Aortic smooth muscle cell (primary cell): ENCODE measurements around the gene TECPR2. TPM values are rescaled to one million over a fixed set of nuclear protein-coding genes. Genes with fewer than 3 reads are reported as not detected.

Experiments
- total RNA-seq: library from RNA; depleted of rRNA; stranded (reverse); fragments of >200 nt; gene quantifications from 2 replicates; pipeline ENCODE4 v1.2.3, GENCODE V29; 2014

The TECPR2 gene
- 9.1 and 12.4 TPM in 2 replicates for total RNA-seq

GRCh38 chr14:102362545-102363181 lies at the start of gene TECPR2, which contains the start of gene CINP:
TSS of gene TECPR2 (plus strand) at chr14:102362941. CDS start at chr14:102376722, 13,781 bp downstream.
TSS of gene CINP (minus strand) at chr14:102362890. CDS start at chr14:102362851, 39 bp downstream.

GRCh38 chr14:102319351-102320032 lies 43.2 kb upstream of the TECPR2 start, which contains the start of gene ZNF839:
TSS of gene ZNF839 (plus strand) at chr14:102319746. CDS start at chr14:102319766, 20 bp downstream.

DNA sequence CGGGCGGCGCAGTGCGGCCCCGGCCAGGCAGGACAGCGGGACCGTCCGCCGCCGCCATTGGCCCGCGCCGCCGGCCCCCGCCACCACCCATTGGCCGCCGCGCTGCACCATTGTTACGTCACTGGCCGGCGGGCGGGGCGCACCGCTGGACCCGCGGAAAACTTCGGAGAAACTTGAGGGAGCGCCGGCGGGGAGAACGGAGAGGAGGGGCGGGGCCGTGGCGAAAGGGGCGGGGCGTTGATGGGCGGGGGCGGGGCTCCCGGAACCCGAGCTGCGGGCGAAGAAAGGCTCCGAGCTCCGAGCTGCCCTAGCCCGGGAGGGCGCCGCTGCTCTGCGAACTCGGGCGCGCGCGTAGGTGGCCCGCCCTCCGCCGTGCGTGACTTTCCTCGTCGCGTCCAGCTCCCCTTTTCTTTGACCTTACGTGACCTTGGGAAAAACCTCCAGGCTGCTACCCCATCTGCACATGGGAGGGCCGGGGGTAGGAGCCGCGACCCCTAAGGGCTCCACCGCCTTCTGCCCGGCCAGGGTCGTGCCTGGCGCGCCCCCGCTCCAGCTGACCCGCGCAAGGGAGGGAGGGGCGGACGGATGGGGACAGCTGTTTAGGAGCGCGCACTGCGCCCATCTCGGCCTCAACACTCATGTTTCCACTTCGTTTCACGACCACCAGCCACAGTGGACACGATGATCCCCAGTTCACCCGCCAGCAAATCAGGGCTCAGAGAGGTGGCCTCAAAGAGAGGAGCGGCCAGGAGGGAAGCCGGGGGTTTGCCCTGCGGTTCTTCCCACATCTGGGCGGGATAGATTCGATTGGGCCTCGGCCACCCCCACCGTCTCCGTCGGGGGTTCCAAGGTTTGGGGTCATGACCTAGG lies 147.2 kb downstream of the TECPR2 start, which contains the start of gene ANKRD9:
Gene ANKRD9, minus strand, starts transcription at position 31 of the 870 bp plus-strand sequence. CDS start 1,887 bp downstream, outside the sequence.

Other genes starting within 250 kb of the TECPR2 start
- 14.6 and 17.0 TPM in 2 replicates for gene WDR20, start 223.0 kb upstream of the TECPR2 start, total RNA-seq
- 7.0 and 7.6 TPM in 2 replicates for gene MOK, start 57.8 kb upstream of the TECPR2 start, total RNA-seq
- 7.9 and 8.6 TPM in 2 replicates for gene ZNF839, start 43.2 kb upstream of the TECPR2 start, total RNA-seq
- 51.0 and 55.3 TPM in 2 replicates for gene CINP, start 51 bp upstream of the TECPR2 start, total RNA-seq
- gene ANKRD9, start 146.8 kb downstream of the TECPR2 start, total RNA-seq: 12.9 and 19.8 TPM in 2 replicates
- gene RCOR1, start 229.7 kb downstream of the TECPR2 start, total RNA-seq: 5.9 and 8.9 TPM in 2 replicates